A375 (cell line): ENCODE measurements around the gene SUN2. TPM values are rescaled to one million over a fixed set of nuclear protein-coding genes. Genes with fewer than 3 reads are reported as not detected.

ENCODE experiments used
- small RNA-seq: library from RNA; depleted of rRNA; stranded (forward); fragments of <200 nt; gene quantifications from one replicate; pipeline ENCODE3, GENCODE V24; 2014
- total RNA-seq: library from RNA; depleted of rRNA; stranded (reverse); fragments of >200 nt; shearing (Covaris generic); gene quantifications from 2 replicates; pipeline ENCODE4 v1.2.3, GENCODE V29; 2014; rRNA removed

Gene SUN2, protein sequence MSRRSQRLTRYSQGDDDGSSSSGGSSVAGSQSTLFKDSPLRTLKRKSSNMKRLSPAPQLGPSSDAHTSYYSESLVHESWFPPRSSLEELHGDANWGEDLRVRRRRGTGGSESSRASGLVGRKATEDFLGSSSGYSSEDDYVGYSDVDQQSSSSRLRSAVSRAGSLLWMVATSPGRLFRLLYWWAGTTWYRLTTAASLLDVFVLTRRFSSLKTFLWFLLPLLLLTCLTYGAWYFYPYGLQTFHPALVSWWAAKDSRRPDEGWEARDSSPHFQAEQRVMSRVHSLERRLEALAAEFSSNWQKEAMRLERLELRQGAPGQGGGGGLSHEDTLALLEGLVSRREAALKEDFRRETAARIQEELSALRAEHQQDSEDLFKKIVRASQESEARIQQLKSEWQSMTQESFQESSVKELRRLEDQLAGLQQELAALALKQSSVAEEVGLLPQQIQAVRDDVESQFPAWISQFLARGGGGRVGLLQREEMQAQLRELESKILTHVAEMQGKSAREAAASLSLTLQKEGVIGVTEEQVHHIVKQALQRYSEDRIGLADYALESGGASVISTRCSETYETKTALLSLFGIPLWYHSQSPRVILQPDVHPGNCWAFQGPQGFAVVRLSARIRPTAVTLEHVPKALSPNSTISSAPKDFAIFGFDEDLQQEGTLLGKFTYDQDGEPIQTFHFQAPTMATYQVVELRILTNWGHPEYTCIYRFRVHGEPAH
- 66.2 and 71.0 TPM in 2 replicates for total RNA-seq

DNA sequence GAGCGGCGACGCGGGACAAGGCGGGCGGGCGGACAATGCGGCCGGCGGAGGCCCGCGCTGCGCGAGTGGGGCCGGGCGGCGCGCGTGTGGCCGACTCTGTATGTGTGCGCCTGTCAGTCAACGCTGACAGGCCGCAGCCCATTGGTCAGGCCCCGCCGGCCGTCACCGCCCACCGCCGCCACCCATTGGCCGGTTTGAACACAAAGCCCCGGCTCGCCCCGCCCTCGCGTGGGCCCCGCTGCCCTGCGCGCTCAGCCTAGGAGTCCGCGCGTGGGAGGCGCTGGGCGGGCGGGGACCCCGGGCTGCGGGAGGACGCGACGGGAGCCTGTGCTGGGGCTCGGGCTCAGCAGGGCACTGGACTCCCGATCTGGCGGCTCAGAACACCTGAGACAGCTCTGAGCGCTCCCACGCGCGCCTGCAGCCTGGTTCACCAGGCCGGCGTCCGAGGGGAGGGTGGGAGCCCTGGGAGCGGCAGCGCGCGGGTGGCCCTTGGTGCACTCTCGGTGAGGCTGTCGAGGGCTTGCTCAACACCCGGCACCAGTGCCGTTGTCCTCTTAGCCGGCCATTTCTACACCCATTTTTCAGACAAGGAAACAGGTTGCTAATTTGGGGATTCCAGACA, at the start of gene SUN2:
Gene SUN2, minus strand, starts transcription at position 88 of the 622 bp plus-strand sequence. CDS start 3,370 bp downstream, outside the sequence.

DNA sequence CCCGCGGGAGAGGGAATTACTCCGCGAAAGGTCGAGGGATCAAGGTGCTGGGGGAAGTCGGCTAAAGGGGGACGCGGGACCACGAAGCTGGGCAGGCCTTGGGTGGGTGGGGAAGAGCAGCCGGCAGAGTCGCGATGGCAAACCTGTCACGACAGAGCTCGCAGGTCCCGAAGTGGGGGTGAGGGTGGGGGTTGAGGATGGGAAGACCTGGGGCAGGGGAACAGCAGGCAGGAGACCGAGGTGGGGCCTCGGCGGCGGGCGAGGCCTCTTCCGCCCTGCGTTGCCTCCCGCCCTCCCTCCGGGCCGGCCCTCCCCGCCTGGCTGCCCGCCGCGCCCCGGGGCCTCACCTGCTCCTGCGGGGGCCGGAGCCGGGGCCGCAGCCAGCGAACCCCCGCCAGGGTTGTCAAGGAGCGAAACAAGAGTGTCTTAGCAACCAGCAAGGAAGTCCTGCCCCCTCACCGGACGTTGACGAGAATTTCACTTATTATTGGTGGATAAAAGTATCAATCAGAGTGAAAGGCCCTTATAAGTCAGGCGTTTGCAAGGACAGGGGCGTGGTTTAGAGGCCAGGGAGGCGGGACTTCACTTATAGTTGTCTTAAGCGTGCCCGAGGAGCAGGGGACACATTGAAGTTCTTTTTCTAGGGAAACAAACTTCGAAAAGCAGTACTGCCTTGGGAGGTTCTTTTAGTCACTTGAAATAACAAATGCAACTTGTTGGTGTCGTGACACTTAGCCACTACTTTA, 38.1 kb upstream of the SUN2 start, which contains the start of gene DNAL4:
Gene DNAL4, minus strand, starts transcription at position 423 of the 746 bp plus-strand sequence. CDS start 11,412 bp downstream, outside the sequence.

DNA sequence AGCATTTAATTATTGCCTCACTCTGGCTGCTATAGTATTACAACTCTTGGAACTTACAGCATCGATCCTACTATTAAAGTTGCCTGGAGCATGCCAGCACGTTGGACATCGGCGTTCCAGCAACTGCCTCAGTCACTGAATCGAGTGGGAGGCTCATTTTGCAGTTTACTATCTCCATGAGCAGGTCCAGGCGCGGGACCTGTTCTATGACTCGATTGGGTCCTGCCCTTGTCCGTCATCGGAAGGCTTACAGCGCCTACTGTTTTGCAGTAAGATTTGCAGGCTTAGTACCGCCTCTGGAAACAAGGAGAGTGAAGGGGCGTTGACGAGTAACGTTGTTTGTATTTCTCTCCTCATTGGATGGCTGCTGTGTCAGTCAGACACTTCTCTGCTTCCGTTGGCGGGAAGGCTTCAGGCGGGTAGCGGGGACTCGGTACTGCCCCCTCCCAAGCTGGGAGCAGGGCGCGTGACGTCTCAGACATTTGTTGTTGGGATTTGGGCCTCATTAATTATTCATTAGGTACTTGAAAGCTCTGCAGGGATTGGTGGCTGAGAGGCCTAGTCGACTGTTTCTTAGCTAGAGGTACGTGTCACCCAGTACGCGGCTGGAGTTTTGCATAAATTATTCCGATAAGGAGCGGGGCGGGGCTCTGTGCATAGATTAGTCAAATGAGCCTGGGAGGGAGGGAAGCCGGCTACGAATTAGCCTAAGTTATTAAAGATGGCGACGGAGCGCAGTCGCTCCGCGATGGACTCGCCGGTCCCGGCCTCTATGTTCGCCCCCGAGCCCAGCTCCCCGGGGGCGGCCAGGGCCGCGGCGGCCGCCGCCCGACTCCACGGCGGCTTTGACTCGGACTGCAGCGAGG, 50.3 kb downstream of the SUN2 start, which contains the start of gene GTPBP1:
Gene GTPBP1, plus strand, starts transcription at position 710 of the 866 bp plus-strand sequence. Its CDS starts 12 bp downstream, at position 722.

DNA sequence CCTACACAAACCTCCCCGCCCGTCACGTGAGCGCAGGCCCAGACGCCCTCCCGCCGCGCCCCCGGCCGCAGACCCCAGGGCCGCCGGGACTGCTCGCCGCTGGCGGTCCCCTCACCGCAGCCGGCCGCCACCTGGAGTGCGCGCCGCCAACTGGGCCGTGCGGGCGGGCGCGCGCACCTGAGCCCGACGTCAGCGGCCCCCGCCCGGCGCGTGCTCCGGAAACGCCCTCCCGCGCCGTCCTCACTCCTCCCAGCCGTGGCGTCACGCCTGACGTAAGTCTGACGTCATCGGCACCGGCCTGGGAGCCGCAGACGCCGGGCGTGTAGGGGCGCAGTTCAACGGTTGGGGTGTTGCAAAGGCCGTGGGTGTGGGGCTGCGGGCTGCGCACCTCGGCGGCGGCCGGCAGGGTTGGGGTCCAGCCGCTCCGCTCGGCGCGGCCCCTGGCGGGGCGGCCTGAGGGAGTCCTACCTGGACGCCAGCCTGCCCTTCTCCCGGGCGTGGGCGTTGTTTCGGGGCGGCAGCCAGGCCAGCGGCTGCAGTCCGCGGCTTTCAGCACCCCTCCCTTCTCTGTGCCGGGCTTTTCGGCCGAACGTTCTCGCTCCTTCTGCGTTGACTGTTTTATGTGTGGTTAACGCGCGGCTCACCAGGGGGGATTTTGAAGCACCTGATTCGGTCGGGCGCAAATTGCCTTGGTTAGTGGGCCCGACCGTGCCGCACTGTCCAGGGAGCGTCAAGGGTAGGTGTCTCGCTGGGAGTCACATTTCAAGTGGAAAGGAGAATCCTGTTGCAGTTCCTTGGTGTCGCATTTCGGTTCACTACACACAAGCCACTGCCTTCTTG, 54.8 kb downstream of the SUN2 start, which contains the start of gene JOSD1:
Gene JOSD1, minus strand, starts transcription at position 155 of the 840 bp plus-strand sequence. CDS start 956 bp downstream, outside the sequence.

Small RNAs within 50 kb of the gene (small RNA-seq; reads per million reads assigned to genes)
- not detected for gene AL021707.8

Other genes with a start within 250 kb of the SUN2 start
- 353 and 409 TPM in 2 replicates for gene DDX17, start 249.7 kb downstream of the SUN2 start, total RNA-seq
- gene DMC1, start 185.8 kb downstream of the SUN2 start, total RNA-seq: 23.9 and 35.7 TPM in 2 replicates
- 0.60 and 0.82 TPM in 2 replicates for gene FAM227A, start 99.6 kb downstream of the SUN2 start, total RNA-seq
- 10.6 and 13.8 TPM in 2 replicates for gene CBY1, start 99.4 kb downstream of the SUN2 start, total RNA-seq
- 61.0 and 63.3 TPM in 2 replicates for gene TOMM22, start 74.0 kb downstream of the SUN2 start, total RNA-seq
- gene JOSD1, start 55.1 kb downstream of the SUN2 start, total RNA-seq: 38.1 and 39.2 TPM in 2 replicates
- gene GTPBP1, start 50.1 kb downstream of the SUN2 start, total RNA-seq: 35.7 and 41.7 TPM in 2 replicates
- 12.5 TPM in 2 replicates for gene DNAL4, start 38.1 kb upstream of the SUN2 start, total RNA-seq
- 0.83 and 1.3 TPM in 2 replicates for gene NPTXR, start 88.0 kb upstream of the SUN2 start, total RNA-seq
- gene CBX6, start 116.2 kb upstream of the SUN2 start, total RNA-seq: 44.1 and 46.6 TPM in 2 replicates
- not detected in 2 replicates for gene APOBEC3A, start 201.6 kb upstream of the SUN2 start, total RNA-seq
- 8.8 and 14.1 TPM in 2 replicates for gene APOBEC3B, start 226.3 kb upstream of the SUN2 start, total RNA-seq